ENCODE measurements around the gene IL21. TPM values are rescaled to one million over a fixed set of nuclear protein-coding genes. Genes with fewer than 3 reads are reported as not detected.

The IL21 gene
- total and polyA plus RNA-seq, 2 experiments from 2014 or later = not detected

DNA sequence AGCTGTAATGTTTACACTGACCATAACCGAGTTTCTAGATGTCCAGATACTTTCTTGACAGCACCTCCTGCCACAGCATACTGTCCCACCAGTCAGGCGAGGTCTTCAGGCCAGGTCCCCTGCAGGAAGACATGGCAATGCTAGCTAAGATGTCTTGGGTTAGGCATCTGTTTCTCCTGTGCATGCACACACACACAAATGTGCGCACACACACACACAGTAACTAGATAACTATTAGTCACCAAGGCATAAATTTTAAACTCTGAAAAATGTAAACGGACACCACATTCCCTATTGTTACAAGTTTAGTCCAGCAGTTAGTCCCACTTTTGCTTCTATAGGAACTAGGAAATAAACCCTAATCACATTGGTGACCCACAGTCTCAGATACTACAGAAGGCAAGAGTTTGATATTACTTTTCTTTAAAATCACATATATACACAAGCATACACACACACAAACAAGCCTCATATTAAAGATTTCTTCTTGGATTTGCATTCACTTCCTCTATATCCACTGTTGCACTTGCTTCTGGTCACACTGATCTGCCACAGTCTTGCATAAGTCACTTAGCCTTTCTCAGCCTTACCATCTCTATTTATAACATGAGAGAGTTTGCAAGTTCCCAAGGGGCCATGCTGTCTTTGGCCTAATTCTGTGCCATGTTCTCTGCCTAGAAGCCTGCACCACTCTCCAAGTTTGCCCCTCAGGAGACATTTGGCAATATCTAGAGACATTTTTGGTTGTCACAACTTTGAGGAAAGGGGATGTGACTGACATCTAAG lies 32.2 kb downstream of the IL21 start:
- Histone ChIP-seq H2AFZ (no peak overlapping the region), H3K4me1 (ENCODE audit: insufficient read depth) (no peaks in the 10 kb centered on the region)

DNA sequence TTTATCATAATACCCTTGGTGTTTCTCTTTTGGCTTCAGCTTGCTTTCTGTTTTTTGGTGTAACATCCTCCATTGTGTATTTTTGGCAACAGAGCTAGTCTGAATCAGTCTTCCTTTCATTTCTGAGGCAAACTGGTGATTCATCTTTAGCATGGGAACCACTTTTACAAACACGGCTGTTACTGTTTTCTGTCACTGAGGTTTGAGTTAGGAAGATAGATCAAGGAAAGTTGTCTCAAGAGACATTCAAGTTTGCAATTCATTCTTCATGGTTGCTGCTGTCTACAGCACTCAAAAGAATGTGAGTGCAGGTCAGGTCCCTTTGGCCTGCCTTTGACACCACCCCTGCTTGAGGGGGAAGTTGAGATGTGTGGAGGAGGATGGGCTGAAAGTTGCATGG lies 36.3 kb downstream of the IL21 start:
- no peaks in the 10 kb centered on the region for H3K9me2 ChIP-seq (replicated peaks; ENCODE audit: insufficient read depth)
- H3K4me2 ChIP-seq = no peak overlapping the region
- no peaks in the 10 kb centered on the region for H4K20me1 ChIP-seq (ENCODE audit: insufficient read depth, poor library complexity, severe bottlenecking)
- whole genome bisulfite sequencing (ENCODE audit: low lambda C conversion rate, missing lambda C conversion rate) = 59% methylated on average over 1 of the region's 1 CpG
- DNase-seq (ENCODE audit: low spot score) = no peak
- no peak overlapping the region for H3K27ac ChIP-seq
- H3K36me3 ChIP-seq (replicated peaks; ENCODE audit: insufficient read depth, low read depth) = no peaks in the 10 kb centered on the region
- no peak overlapping the region for H2AFZ ChIP-seq
- no peaks in the 10 kb centered on the region for H3K4me1 ChIP-seq (ENCODE audit: insufficient read depth)
- H3K27me3 ChIP-seq = no peaks in the 10 kb centered on the region
- H3K79me2 ChIP-seq = no peaks in the 10 kb centered on the region
- H3K9me3 ChIP-seq (ENCODE audit: low read depth) = no peaks in the 10 kb centered on the region
- no peak overlapping the region for H3K4me3 ChIP-seq
- TF ChIP-seq, protein P1, sequence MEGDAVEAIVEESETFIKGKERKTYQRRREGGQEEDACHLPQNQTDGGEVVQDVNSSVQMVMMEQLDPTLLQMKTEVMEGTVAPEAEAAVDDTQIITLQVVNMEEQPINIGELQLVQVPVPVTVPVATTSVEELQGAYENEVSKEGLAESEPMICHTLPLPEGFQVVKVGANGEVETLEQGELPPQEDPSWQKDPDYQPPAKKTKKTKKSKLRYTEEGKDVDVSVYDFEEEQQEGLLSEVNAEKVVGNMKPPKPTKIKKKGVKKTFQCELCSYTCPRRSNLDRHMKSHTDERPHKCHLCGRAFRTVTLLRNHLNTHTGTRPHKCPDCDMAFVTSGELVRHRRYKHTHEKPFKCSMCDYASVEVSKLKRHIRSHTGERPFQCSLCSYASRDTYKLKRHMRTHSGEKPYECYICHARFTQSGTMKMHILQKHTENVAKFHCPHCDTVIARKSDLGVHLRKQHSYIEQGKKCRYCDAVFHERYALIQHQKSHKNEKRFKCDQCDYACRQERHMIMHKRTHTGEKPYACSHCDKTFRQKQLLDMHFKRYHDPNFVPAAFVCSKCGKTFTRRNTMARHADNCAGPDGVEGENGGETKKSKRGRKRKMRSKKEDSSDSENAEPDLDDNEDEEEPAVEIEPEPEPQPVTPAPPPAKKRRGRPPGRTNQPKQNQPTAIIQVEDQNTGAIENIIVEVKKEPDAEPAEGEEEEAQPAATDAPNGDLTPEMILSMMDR (IDR thresholded peaks at IDR 0.05; ENCODE audit: poor library complexity) = no peak
- TF ChIP-seq EZH2phosphoT487 (IDR thresholded peaks at IDR 0.05; ENCODE audit: low read depth, severe bottlenecking, unreplicated experiment) (no peak), EZH2 (IDR thresholded peaks at IDR 0.05; ENCODE audit: borderline replicate concordance) (no peak)

More for the DNA sequence above, 32.2 kb downstream of the IL21 start:
- Histone ChIP-seq H3K79me2 (no peaks in the 10 kb centered on the region), H3K27me3 (no peaks in the 10 kb centered on the region), H3K27ac (no peak overlapping the region), H4K20me1 (ENCODE audit: insufficient read depth, poor library complexity, severe bottlenecking) (no peaks in the 10 kb centered on the region), H3K4me2 (no peak overlapping the region), H3K9me2 (replicated peaks; ENCODE audit: insufficient read depth) (no peaks in the 10 kb centered on the region), H3K36me3 (replicated peaks; ENCODE audit: insufficient read depth, low read depth) (no peaks in the 10 kb centered on the region), H3K9me3 (ENCODE audit: low read depth) (no peaks in the 10 kb centered on the region), H3K4me3 (no peak overlapping the region)
- no peak for TF ChIP-seq EZH2 (IDR thresholded peaks at IDR 0.05; ENCODE audit: borderline replicate concordance)
- TF ChIP-seq EZH2phosphoT487 (IDR thresholded peaks at IDR 0.05; ENCODE audit: low read depth, severe bottlenecking, unreplicated experiment) = no peak
- TF ChIP-seq, protein P1 (IDR thresholded peaks at IDR 0.05; ENCODE audit: poor library complexity) = no peak
- WGBS (ENCODE audit: low lambda C conversion rate, missing lambda C conversion rate) = 88% methylated on average over 4 of the region's 4 CpGs
- no peak for DNase-seq (ENCODE audit: low spot score)

DNA sequence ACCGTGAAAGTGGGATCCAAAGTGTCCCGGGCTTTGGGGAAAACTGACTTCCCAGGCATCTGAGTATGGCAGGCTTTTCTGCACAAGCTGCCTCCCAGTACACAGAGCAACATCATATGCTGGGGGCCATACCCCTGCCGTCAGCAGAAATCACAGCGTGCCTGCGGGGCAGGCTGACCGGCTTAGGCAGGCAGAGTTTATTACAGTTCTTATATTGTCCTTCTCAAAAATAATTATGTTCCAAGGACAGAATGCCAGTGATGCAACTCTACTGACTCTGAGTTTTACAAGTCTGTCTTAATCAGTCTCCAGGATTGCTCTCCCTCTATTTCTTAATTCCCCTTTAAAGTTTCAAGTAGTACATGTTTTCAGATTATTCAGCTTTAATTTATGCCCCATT lies 37.0 kb downstream of the IL21 start:
- no peaks in the 10 kb centered on the region for H3K9me2 ChIP-seq (replicated peaks; ENCODE audit: insufficient read depth)
- H2AFZ ChIP-seq = no peak overlapping the region
- no peaks in the 10 kb centered on the region for H3K79me2 ChIP-seq
- 70% methylated on average over 6 of the region's 6 CpGs for WGBS (ENCODE audit: low lambda C conversion rate, missing lambda C conversion rate)
- no peaks in the 10 kb centered on the region for H3K36me3 ChIP-seq (replicated peaks; ENCODE audit: insufficient read depth, low read depth)
- no peak overlapping the region for H3K27ac ChIP-seq
- no peaks in the 10 kb centered on the region for H3K4me1 ChIP-seq (ENCODE audit: insufficient read depth)
- H3K4me2 ChIP-seq = no peak overlapping the region
- TF ChIP-seq, protein P1 (IDR thresholded peaks at IDR 0.05; ENCODE audit: poor library complexity) = no peak
- TF ChIP-seq EZH2phosphoT487 (IDR thresholded peaks at IDR 0.05; ENCODE audit: low read depth, severe bottlenecking, unreplicated experiment) (no peak), EZH2 (IDR thresholded peaks at IDR 0.05; ENCODE audit: borderline replicate concordance) (no peak)
- no peaks in the 10 kb centered on the region for H4K20me1 ChIP-seq (ENCODE audit: insufficient read depth, poor library complexity, severe bottlenecking)
- no peaks in the 10 kb centered on the region for H3K9me3 ChIP-seq (ENCODE audit: low read depth)
- H3K4me3 ChIP-seq = no peak overlapping the region
- H3K27me3 ChIP-seq = no peaks in the 10 kb centered on the region
- peak; percentile 11 for DNase-seq (ENCODE audit: low spot score)
